HG02759 (cell line): ENCODE data around the gene MYO15A.

ENCODE experiments used
- ATAC-seq: cut with Tn5 transposase; IDR thresholded peaks from one replicate; pipeline ENCODE4 v1.9.1; 2021; ENCODE audit warnings: mild to moderate bottlenecking, moderate library complexity; ENCODE audit not compliant: unreplicated experiment

MYO15A gene

DNA sequence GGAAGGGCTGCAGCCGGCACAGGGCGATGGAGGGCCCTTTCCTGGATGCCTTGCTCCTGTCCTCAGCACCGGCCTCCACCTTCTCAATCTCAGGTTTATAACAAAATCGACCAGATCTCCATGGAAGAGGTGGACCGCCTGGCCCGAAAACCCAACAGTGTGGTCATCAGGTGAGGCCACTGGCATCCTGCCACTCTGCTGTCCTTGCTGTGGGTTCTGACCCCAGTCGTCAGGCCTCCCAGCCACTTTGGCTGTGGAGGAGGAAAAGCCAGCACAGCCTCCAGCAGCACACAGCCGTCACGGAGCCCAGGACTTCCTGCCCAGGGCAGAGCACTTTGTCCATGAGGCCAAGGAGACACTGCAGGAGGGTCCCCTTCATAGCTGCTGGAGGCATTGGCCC, 6.7 kb upstream of the MYO15A start:
- no peak for ATAC-seq

DNA sequence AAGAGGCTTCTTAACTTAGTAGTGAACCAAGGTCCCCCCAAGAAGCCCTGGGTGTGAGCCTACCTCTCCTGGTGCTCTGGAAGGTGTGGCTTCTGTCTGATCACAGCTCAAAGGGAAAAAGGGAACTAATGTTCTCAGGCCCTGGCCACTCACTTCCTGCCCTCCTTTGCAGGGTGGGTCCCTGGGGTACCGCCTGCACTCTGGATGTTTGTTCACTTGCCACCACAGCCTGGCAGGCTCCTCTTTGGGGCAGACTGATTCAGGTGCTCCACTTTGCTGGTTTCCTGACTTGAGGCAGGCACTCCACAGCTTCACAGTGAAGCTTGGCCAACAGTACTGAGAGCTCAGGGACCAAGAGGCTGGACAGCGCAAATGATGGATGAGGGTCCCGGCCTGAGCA, 5.9 kb upstream of the MYO15A start:
- ATAC-seq, result no peak

DNA sequence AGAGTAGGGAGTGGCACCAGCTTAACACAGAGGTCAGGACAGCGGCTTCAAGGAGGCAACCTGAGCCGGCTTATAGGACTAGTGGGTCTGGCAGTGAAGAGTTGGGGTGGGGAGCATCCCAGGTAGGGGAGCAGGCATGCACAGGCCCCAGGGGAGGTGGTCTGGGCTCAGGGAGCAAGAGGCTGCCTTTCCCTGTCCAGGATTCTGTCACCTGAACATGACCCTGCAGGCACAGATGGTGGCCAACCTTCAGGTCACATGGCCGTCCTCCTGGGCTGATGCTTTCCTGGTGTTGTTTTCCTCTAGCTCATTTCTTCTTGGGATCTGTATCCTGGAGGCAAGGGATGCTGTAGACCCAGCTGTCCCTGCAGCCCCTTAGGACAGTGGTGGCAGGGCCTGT, 3.5 kb upstream of the MYO15A start:
- no peak for ATAC-seq

DNA sequence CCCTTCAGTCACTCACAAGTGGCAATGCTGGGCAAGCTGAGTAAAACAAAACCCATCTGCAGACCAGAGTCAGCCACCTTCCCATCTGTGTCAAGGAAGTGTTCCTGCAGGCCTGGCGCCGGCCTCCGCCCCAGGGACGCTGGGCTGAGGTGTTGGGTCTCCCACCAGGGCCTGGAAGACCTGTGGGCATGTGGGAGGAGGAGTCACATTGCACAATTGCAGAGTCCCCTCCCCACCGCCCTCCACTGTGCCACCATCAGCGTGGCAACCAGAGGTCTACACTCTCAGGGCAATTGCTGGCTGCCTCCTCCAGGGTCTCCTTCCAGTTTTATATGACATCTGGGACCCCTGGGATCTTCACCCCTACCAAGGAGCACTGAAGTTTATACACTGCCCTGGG, 3.0 kb upstream of the MYO15A start:
- no peak for ATAC-seq

DNA sequence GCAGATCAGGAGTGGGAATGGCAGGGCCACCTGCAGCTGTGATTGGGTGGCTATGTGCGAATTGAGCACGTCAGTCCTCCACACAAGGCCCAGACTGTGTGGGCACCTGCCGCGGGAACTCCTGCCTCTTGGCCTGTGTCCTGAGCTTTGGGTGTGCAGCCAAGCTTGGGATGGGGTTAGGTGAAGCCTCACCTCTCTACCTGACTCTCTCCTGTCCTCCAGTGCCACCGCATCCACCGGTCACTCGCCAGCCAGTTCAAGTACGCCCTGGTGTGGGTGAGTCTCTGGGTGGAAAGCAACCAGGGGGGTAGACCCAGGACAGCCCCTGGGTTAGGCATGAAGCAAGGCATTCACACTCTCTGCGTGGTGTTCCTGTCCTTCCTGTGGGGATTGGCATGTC, 2.3 kb upstream of the MYO15A start:
- ATAC-seq, result no peak

DNA sequence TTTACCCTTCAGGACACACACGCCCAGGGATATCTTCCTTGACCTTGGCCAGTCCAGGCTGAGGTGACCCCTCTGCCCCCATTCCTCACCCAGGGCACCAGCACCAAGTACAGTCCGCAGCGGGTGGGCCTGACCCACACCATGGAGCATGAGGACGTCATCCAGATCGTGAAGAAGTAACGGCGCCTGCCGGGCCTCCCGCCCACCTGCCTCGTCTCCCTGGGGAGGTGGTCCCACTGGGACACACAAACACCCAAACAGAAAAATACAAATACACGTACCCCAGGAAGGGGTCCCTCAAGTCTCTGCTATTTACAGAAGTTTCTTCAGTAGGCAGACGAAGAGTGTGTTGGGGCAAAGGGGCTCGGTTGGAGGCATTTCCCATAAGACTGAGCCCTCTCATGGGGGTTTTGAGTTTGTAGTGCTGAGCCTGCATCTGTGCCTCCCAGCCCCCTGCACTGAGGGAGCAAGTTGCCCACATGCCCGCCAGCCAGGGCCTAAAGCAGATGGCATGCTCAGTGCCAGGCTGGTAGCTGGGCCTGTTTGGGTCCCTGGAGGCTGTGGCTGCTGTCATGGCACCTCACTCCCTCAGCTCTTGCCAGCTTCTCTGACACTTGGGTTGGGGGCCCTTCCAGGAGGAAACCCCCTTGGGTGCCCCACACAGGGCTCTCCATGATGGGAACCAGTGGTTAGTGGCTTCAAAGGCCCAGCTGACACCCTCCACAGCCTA, 1.3 kb upstream of the MYO15A start:
- ATAC-seq, result no peak

DNA sequence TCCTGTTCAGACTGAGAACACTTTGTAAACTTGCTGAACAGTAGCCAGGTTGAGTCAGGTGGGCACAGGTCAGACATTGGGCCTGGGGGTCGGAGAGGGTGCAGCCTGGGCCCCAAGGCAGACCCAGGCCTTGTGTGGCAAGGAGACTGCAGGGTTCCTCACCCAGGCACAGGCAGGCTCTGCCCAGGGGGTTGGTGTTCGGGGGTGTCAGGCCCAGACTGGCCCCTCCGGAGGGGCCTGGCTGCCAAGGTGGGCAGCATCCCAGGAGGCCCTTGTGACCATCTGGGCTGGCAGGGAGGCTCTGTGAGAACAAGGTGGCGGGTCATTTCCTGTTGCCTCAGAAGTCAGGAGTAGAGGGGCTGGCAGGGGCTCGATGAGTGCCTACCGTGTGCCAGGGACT, 585 bp upstream of the MYO15A start:
- no peak for ATAC-seq

DNA sequence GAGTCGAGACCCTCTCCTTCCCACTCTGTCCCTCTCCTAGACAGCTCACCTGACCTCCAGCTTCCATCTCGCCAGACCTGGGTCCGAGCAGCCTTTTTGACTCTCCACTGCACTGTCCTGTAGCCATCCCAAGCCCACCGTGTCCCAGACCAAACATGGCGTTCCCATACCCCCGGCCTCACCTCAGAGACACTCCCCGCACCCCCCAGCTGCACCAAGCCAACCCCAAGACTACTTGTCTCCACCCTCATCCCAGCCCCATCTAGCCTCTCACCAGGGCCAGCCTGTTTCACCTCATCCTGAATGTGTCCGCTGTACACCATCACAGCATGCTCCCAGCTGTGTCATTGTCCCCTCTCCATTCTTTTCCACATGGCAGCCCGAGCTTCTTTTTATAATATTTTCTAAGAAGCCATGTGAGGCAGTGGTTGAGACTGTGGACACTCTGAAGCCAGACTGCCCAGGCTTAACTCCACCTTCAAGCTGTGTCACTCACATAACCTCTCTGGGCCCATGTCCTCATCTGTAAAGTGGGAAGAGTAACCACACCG, 1.5 kb downstream of the MYO15A start:
- ATAC-seq, result no peak

DNA sequence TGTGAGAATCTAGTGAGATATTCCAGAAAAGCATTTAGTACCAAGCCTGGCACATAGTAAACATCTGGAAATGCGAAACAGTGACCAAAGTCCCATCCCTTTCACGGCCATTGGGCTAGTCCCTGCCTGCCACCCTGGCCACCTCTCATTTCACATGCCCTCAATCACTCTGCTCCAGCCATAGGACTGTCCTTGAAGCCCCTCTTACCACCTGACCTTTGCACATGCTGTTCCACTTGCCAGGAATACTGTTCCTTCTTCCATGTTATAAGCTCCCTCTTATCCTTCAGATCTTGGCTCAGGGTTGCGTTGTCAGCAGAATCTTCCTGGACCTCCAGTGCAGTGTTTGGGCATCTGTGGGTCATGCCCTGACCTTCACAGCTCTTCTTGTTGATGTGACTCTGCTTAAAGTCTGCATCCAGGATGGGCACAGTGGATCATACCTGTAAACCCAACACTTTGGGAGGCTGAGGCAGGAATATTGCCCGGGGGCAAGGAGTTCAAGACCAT, 2.1 kb downstream of the MYO15A start:
- no peak for ATAC-seq

DNA sequence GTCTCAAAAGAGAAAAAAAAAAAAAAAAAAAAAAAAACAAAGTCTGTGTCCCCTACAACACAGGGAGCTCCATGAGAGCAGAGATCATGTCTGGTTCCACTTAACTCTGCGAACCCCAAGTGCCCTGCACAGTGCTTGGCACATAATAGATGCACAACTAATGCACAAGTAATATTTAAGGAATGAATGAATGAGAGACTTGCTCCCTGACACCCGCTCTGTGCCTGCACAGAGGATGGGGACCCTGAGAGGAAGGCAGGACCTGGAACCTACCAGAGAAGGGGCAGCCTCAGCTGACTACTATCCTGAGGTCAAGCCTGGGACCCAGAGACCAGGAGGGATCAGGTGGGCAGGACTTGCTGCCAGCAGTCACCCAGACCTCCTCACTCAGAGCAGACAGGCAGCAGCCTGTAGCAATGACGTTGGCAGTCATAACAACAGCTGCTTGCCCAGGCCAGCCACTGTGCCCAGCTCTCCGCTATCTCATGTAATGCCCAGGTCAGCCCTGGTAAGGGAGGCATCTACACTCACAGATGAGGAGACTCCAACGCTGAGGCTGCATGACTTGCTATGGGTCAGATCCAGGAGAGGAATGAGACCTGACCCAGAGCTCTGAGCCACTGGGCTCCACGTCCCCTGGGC, 2.9 kb downstream of the MYO15A start:
- ATAC-seq, result no peak

DNA sequence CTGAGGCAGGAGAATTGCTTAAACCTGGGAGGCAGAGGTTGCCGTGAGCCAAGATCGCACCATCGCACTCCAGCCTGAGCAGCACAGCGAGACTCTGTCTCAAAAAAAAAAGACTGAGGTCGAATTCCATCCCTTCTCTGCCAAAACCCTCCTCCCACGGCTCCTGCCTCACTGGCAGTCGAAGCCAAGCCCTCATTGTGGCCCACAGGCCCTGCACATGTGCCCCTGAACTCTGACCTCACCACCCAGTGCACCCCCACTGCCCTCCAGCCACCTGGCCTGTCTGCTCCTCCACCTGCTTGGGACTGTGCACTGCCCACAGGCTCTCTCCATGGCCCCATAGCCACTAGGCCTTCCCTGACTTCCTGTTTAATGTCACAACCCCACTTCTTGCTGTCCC, 7.0 kb downstream of the MYO15A start:
- no peak for ATAC-seq

DNA sequence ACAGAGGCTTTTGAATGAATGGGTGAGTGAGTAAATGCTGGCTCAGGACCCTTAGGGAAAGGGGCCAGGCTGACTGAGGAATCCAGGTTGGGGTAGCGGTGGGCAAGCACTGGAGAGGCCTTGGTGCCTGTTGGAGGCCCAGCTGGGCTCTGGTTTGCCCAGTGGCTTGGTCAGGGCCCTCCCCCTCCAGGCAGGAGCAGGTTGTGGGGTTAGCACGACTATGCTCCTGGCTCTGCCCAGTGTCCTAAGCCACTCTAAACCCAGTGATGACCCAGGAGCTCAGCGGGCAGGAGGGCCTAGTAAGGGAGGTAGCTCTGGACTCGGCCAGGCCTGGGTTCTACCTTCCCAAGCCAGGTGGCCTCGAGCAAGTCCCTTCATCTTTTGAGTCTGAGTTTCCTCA, 7.5 kb downstream of the MYO15A start:
- ATAC-seq, result no peak

DNA sequence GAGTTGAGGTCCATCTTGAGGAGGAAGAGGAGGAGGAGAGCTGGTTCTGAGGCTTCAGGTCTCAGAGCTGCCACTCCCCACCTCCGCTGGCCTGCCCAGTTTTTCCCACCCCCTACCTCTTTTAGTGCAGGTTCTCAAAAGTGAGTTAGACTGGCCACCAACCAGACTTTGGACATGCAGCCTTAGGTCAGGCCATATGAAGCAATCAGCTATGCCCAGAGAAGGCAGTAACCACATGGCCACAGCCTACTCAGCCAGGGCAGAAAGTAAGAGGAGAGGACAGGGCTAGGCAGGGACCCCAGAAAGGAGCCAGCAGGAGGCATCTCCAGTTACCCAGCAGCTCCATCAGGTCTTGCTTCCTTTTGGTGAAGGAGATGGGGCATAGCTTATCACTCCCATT, 9.0 kb downstream of the MYO15A start:
- ATAC-seq, result no peak

DNA sequence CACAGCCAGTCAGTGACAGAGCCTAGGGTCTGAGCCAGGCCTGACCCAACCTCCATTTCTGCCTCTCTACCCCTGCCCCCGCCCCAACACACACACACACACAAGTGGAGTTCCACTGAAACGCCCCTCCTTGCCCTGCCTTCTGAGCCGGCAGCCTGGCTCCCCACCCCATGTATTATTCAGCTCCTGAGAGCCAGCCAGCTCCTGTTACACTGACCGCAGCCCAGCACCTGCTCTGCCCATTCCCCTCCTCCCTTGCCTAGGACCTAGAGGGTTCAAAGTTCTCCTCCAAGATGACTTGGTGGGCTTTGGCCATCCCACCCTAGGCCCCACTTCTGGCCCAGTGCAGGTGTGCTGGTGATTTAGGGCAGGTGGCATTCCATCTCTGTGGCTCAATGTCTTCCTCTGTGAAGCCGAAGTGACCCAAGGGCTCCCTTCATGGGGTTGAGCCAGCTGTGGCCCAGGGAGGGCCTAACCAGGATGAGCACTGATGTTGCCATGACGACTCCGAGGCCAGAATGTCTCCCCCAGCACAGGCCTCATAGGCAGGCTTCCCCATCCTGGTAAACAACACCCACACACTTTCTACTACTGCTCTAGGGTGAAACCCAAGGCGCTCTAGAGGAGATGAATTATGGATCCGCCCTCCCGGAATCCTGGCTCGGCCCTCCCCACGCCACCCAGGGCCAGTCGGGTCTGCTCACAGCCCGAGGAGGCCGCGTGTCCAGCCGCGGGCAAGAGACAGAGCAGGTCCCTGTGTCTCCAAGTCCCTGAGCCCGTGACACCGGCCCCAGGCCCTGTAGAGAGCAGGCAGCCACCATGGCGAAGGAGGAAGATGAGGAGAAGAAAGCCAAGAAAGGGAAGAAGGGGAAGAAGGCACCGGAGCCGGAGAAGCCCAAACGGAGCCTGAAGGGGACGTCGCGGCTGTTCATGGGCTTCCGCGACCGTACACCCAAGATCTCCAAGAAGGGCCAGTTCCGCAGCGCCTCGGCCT, 9.7 kb downstream of the MYO15A start:
- ATAC-seq, result no peak

DNA sequence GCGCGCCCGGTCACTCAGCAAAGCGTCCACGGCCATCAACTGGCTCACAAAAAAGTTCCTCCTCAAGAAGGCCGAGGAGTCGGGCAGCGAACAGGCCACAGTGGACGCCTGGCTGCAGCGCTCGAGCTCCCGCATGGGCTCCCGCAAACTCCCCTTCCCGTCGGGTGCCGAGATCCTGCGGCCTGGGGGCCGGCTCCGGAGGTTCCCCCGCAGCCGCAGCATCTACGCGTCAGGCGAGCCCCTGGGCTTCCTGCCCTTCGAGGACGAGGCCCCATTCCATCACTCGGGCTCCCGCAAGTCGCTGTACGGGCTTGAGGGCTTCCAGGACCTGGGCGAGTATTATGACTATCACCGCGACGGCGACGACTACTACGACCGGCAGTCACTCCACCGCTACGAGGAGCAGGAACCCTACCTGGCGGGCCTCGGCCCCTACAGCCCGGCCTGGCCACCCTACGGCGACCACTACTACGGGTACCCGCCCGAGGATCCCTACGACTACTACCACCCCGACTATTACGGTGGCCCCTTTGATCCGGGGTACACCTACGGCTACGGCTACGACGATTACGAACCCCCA, 10.7 kb downstream of the MYO15A start:
- no peak for ATAC-seq

DNA sequence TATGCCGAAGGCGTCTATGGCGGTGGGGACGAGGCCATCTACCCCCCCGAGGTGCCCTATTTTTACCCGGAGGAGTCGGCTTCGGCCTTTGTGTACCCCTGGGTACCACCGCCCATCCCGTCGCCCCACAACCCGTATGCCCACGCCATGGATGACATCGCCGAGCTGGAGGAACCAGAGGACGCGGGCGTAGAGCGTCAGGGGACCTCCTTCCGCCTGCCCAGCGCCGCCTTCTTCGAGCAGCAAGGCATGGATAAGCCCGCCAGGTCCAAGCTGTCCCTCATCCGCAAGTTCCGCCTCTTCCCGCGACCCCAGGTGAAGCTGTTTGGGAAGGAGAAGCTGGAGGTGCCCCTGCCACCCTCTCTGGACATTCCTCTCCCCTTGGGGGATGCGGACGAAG, 11.4 kb downstream of the MYO15A start:
- ATAC-seq, result no peak

DNA sequence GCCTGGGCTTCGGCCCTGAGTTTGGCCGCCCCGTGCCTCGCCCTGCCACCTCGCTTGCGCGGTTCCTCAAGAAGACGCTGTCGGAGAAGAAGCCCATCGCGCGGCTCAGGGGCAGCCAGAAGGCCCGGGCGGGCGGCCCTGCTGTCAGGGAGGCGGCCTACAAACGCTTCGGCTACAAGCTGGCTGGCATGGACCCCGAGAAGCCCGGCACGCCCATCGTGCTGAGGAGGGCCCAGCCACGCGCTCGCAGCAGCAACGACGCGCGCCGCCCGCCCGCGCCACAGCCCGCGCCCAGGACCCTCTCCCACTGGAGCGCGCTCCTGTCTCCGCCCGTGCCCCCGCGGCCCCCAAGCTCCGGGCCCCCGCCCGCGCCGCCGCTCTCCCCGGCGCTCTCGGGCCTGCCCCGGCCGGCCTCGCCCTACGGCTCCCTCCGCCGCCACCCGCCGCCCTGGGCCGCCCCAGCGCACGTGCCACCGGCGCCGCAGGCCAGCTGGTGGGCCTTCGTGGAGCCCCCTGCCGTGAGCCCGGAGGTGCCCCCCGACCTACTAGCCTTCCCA, 12.0 kb downstream of the MYO15A start:
- ATAC-seq, result no peak

DNA sequence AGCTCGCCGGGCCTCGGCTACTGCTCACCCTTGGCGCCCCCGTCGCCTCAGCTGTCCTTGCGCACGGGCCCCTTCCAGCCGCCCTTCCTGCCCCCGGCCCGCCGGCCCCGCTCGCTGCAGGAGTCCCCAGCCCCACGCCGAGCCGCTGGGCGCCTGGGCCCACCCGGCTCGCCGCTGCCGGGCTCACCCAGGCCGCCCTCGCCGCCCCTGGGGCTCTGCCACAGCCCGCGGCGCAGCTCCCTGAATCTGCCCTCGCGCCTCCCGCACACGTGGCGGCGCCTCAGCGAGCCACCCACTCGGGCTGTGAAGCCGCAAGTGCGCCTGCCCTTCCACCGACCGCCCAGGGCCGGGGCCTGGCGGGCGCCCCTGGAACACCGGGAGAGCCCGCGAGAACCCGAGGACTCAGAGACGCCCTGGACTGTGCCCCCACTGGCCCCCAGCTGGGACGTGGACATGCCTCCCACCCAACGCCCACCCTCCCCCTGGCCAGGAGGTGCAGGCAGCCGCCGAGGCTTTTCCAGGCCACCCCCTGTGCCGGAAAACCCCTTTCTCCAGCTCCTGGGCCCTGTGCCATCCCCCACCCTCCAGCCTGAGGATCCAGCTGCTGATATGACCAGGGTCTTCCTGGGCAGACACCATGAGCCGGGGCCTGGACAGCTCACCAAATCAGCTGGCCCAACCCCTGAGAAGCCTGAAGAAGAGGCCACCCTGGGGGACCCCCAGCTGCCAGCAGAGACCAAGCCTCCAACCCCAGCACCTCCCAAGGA, 12.8 kb downstream of the MYO15A start:
- no peak for ATAC-seq

DNA sequence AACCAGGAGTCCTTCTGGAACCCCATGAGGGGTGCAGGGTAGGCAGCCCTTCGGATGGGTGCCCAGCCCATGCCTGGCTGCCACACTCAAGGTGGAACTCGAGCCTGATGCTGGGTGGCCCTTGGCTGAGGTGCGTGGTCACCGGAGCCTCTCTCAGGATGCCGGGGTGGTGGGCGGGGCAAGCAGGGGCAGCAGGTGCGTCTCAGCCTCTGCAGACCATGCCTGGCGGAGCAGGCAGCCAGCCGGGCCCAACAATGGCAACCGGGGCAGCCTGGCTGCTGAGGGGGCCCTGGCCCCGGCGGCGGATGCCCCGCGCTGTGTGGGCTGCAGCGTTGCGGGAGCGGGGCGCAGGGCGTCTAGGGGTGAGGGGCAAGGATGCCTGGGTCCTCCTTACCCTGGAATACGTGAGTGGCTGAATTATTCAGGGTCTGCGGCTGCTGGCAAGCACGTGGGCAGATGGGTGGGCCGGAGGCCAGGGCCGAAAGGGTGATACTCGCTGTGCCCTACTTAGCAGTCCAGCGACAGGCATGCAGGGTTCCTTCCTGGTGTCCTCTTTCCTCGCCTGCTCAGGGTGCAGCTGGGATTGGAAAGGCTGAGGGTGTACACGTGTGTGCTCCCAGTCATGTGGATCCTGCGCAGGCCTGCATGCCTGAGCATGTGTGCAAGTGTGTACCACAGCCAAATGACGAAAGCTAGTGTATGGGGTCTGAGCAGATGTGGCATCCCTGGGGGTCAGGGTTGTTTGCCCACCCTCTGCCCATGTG, 14.6 kb downstream of the MYO15A start:
- no peak for ATAC-seq
